IPS-18a (cell line): ENCODE data around the gene MBTPS1.

Experiments used
- H3K27ac ChIP-seq: one replicate; pipeline ENCODE4 v1.5.1; 2013; ENCODE audit warnings: low read length
- H3K27me3 ChIP-seq: one replicate; pipeline ENCODE4 v1.6.1; 2013; ENCODE audit warnings: mild to moderate bottlenecking, low read length; ENCODE audit not compliant: control insufficient read depth, insufficient read depth
- H3K36me3 ChIP-seq: one replicate; pipeline ENCODE4 v1.6.1; 2013; ENCODE audit warnings: low read depth, low read length; ENCODE audit not compliant: control insufficient read depth
- H3K4me1 ChIP-seq: one replicate; pipeline ENCODE4 v1.6.1; 2013; ENCODE audit warnings: low read depth, low read length; ENCODE audit not compliant: control insufficient read depth
- H3K4me3 ChIP-seq: one replicate; pipeline ENCODE4 v1.5.1; 2013; ENCODE audit warnings: low read length
- H3K9ac ChIP-seq: one replicate; pipeline ENCODE4 v1.6.1; 2013; ENCODE audit warnings: mild to moderate bottlenecking, low read length, moderate library complexity
- H3K9me3 ChIP-seq: one replicate; pipeline ENCODE4 v1.6.1; 2013; ENCODE audit warnings: low read depth, low read length; ENCODE audit not compliant: control insufficient read depth

Gene MBTPS1

GRCh38 chr16:84111525-84111924 lies 5.2 kb downstream of the MBTPS1 start:
- no peak overlapping the region for H3K4me3 ChIP-seq

DNA sequence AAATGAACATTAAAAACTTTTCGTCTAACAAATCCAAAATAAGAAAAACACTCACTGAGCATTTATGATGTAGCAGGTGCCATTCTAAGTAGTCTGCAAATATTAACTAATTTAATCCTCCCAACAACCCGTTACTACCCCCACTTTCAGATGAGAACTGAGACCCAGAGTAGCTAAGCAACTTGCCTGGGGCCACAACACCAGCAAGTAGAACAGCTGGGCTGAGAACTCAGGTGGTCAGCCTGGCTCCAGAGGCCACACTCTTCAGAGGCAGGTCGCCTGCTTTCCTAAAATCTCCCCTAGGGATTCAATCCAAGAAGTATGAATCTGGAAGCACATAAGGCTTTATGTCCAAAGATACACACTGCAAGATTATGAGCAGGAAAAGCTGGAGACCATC lies 6.2 kb downstream of the MBTPS1 start:
- Histone ChIP-seq H3K4me3 (no peak overlapping the region), H3K27ac (no peak overlapping the region), H3K36me3 (no peaks in the 10 kb centered on the region), H3K4me1 (peaks cover 3% of the 10 kb centered on the region), H3K9me3 (no peaks in the 10 kb centered on the region), H3K27me3 (no peaks in the 10 kb centered on the region), H3K9ac (no peak overlapping the region)

More at GRCh38 chr16:84111525-84111924, 5.2 kb downstream of the MBTPS1 start:
- Histone ChIP-seq H3K4me1 (peaks cover 4% of the 10 kb centered on the region), H3K9me3 (no peaks in the 10 kb centered on the region), H3K9ac (no peak overlapping the region), H3K36me3 (no peaks in the 10 kb centered on the region), H3K27me3 (no peaks in the 10 kb centered on the region), H3K27ac (no peak overlapping the region)

- H3K4me1 ChIP-seq, result no peaks in the 10 kb centered on the region
- no peaks in the 10 kb centered on the region for H3K36me3 ChIP-seq
- no peak overlapping the region for H3K9ac ChIP-seq
- H3K27ac ChIP-seq, result no peak overlapping the region
- H3K9me3 ChIP-seq, result no peaks in the 10 kb centered on the region
- H3K27me3 ChIP-seq, result no peaks in the 10 kb centered on the region
- H3K4me3 ChIP-seq, result no peak overlapping the region
Observed at GRCh38 chr16:84109598-84110335, 7.0 kb downstream of the MBTPS1 start.

DNA sequence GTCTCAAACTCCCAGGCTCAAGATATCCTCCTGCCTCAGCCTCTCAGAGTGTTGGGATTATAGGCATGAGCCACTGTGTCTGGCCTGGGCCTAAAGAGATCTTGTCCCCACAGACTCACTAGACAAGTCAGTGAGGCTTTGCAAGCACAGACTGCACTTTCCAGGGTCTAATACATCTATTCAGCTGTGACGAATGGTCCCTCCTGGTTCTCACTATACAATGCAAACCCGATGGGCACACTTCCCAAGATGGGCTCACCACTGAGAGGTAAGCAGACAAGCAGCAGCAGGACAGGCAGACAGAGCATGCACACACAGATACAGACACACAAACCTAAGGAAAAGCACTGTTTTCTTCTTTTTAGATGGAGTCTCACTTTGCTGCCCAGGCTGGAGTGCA lies 8.8 kb downstream of the MBTPS1 start:
- no peaks in the 10 kb centered on the region for H3K36me3 ChIP-seq
- H3K4me3 ChIP-seq, result no peak overlapping the region
- no peaks in the 10 kb centered on the region for H3K27me3 ChIP-seq
- H3K4me1 ChIP-seq, result no peaks in the 10 kb centered on the region
- H3K9me3 ChIP-seq, result no peaks in the 10 kb centered on the region
- no peak overlapping the region for H3K9ac ChIP-seq
- H3K27ac ChIP-seq, result no peak overlapping the region

GRCh38 chr16:84105948-84106740 lies 10.6 kb downstream of the MBTPS1 start:
- Histone ChIP-seq H3K9me3 (no peaks in the 10 kb centered on the region), H3K36me3 (peaks cover 6% of the 10 kb centered on the region), H3K27me3 (no peaks in the 10 kb centered on the region), H3K4me3 (no peak overlapping the region), H3K9ac (no peak overlapping the region), H3K4me1 (no peaks in the 10 kb centered on the region), H3K27ac (no peak overlapping the region)

DNA sequence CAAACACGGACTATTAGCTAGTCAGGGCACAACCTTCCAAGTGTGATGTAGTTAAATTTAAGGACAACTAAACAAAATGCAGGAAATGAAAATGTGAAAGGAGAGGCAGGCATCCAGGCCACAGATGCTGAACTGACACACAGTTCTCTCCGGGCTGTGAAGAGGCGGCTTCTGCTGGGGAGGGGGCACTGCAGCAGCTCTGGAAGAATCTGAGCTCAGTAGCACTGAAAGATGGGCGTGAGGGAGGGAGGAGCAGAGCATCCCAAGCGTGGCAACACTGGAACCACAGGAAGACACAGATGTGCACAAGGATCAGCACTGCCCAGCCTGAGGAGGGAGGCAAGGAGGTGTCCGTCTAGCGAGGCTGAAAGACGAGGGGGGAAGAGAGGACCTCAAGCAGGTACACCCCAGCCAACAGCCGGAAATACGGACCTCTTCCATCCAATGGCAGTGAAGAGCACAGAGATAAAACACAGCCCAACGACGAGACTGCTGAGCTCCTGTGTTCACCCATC lies 11.4 kb downstream of the MBTPS1 start:
- H3K27me3 ChIP-seq, result no peaks in the 10 kb centered on the region
- no peak overlapping the region for H3K27ac ChIP-seq
- no peak overlapping the region for H3K4me3 ChIP-seq
- H3K9me3 ChIP-seq, result no peaks in the 10 kb centered on the region
- peaks cover 6% of the 10 kb centered on the region for H3K36me3 ChIP-seq
- no peak overlapping the region for H3K9ac ChIP-seq
- H3K4me1 ChIP-seq, result no peaks in the 10 kb centered on the region

- Histone ChIP-seq H3K27ac (no peak overlapping the region), H3K36me3 (peaks cover 6% of the 10 kb centered on the region), H3K4me3 (no peak overlapping the region), H3K27me3 (no peaks in the 10 kb centered on the region), H3K9me3 (no peaks in the 10 kb centered on the region), H3K9ac (no peak overlapping the region), H3K4me1 (no peaks in the 10 kb centered on the region)
Observed at GRCh38 chr16:84104231-84104630, 12.5 kb downstream of the MBTPS1 start.

DNA sequence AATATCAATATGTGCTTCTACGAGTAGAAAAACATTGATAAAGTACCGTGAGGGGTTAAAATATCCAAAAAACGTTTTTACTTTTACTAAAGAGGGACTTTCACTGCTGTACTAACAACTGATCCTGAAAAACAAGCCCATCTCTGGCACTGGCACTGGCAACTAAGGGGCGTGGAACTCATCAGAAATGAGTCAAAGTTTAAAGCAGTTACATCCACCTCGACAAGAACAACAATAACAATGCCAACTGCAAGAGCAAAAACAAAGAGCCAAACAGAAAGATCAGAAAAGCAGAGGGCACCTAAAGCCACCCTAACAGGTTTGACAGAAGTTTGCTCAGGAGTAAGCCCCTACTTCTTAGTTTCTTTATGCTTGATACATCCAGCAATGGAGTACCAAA lies 13.1 kb downstream of the MBTPS1 start:
- peaks cover 11% of the 10 kb centered on the region for H3K36me3 ChIP-seq
- H3K27ac ChIP-seq, result no peak overlapping the region
- H3K27me3 ChIP-seq, result no peaks in the 10 kb centered on the region
- no peak overlapping the region for H3K4me3 ChIP-seq
- H3K4me1 ChIP-seq, result no peaks in the 10 kb centered on the region
- no peak overlapping the region for H3K9ac ChIP-seq
- H3K9me3 ChIP-seq, result no peaks in the 10 kb centered on the region

DNA sequence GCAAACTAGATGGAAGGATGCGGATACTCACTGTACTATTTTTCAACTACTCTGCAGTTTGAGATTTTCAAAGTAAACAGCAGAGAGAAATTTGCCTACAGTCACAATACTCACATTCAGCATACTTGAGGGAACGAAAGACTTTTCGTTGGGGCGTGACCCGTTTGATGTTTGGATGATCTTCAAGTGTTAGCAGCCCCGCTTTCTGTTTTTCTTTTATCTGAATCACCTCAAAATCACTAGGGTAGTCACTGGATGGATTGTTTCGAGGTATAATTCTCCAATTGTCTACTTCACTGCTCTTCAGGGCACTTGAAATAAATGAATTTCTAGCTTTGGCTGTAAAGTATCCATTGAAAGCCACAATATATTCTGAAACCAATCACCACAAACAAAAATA lies 17.8 kb downstream of the MBTPS1 start:
- H3K27ac ChIP-seq, result no peak overlapping the region
- H3K9ac ChIP-seq, result no peak overlapping the region
- peaks cover 36% of the 10 kb centered on the region for H3K36me3 ChIP-seq
- H3K27me3 ChIP-seq, result no peaks in the 10 kb centered on the region
- no peaks in the 10 kb centered on the region for H3K4me1 ChIP-seq
- no peak overlapping the region for H3K4me3 ChIP-seq
- no peaks in the 10 kb centered on the region for H3K9me3 ChIP-seq

- Histone ChIP-seq H3K36me3 (peaks cover 51% of the 10 kb centered on the region), H3K27me3 (no peaks in the 10 kb centered on the region), H3K9me3 (no peaks in the 10 kb centered on the region), H3K9ac (no peak overlapping the region), H3K4me1 (no peaks in the 10 kb centered on the region), H3K27ac (no peak overlapping the region), H3K4me3 (no peak overlapping the region)
Observed at GRCh38 chr16:84096447-84097005, 20.2 kb downstream of the MBTPS1 start.

- H3K27ac ChIP-seq, result no peak overlapping the region
- peaks cover 57% of the 10 kb centered on the region for H3K36me3 ChIP-seq
- no peak overlapping the region for H3K9ac ChIP-seq
- H3K27me3 ChIP-seq, result no peaks in the 10 kb centered on the region
- H3K4me1 ChIP-seq, result no peaks in the 10 kb centered on the region
- H3K4me3 ChIP-seq, result no peak overlapping the region
- H3K9me3 ChIP-seq, result no peaks in the 10 kb centered on the region
Observed at GRCh38 chr16:84095466-84095865, 21.3 kb downstream of the MBTPS1 start.
